AG04449 (cell line): ENCODE data around the gene TMEM255B.
"Not testable (repeated sequence)": the region's sequence is repeated elsewhere in the genome, so short reads cannot be mapped to it uniquely, and the experiment has no call there.

ENCODE experiments used
- CTCF ChIA-PET: fragments of 350-600 bp; formaldehyde crosslinking; extraction: SDS; loops from one replicate; lab custom pipeline; 2021; ENCODE audit warnings: antibody characterized with exemption; lab: Yijun Ruan, JAX
- POLR2A ChIA-PET: fragments of 400-600, 350-600 bp; formaldehyde crosslinking; extraction: SDS; loops from one replicate; lab custom pipeline; 2020; ENCODE audit warnings: antibody characterized with exemption, inconsistent platforms; lab: Yijun Ruan, JAX
- DNase-seq: peaks from one replicate; pipeline ENCODE4 v3.0.0-alpha.2; 2010; ENCODE audit warnings: low read depth, low spot score
- H3K4me3 ChIP-seq: 2 replicates; pipeline ENCODE4 v1.5.1; 2011; ENCODE audit warnings: low read depth, mild to moderate bottlenecking, control low read depth, low read length
- TF ChIP-seq, protein P1 (sequence below): IDR thresholded peaks from one replicate; pipeline ENCODE4 v1.5.1; 2011; ENCODE audit warnings: mild to moderate bottlenecking, moderate library complexity, low read length, control low read depth, inconsistent platforms; ENCODE audit not compliant: insufficient read depth; ENCODE audit errors: missing control alignments

Gene TMEM255B

DNA sequence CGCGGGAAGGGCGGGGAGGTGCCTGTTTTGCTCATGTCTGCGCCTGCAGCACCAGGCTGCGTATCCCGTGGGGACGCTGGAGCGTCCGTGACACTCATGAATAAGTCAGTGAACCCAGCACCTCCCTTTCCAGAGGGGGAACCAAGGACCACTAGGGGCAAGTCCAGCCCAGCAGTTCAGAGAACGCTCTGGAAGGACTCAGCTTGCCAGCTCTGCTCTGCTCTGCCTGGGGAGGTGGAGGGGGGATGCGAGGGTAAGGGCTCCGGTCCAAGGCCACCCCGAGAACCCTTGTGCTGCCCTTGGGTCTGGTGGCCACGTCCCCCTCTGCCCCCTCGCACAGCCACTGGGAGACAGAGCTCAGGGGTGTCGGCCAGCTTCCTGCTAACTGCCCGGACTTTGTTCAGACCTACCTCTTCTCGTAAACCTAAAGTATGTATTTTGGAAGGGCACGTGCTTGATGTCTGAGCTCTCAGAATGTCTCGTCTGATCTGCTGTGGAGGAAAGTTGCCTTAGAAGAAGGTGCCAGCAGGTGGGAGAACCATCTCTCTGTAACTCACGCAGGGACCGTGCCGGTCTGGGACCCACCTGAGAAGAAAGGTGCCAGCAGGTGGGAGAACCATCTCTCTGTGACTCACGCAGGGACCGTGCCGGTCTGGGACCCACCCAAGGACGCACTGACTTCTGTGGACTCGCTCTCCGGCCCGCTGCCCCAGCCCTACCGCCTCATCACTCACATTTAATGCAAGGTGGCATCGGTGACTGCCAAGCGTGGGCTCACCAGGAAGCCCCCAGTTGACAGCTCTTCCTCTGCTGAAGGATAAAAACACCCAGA, 34.1 kb downstream of the TMEM255B start:
- POLR2A ChIA-PET: no interaction called here
- DNase-seq: no peak
- TF ChIP-seq, protein P1, sequence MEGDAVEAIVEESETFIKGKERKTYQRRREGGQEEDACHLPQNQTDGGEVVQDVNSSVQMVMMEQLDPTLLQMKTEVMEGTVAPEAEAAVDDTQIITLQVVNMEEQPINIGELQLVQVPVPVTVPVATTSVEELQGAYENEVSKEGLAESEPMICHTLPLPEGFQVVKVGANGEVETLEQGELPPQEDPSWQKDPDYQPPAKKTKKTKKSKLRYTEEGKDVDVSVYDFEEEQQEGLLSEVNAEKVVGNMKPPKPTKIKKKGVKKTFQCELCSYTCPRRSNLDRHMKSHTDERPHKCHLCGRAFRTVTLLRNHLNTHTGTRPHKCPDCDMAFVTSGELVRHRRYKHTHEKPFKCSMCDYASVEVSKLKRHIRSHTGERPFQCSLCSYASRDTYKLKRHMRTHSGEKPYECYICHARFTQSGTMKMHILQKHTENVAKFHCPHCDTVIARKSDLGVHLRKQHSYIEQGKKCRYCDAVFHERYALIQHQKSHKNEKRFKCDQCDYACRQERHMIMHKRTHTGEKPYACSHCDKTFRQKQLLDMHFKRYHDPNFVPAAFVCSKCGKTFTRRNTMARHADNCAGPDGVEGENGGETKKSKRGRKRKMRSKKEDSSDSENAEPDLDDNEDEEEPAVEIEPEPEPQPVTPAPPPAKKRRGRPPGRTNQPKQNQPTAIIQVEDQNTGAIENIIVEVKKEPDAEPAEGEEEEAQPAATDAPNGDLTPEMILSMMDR: no peak
- H3K4me3 ChIP-seq: no peak overlapping the region
- CTCF ChIA-PET: no interaction called here

DNA sequence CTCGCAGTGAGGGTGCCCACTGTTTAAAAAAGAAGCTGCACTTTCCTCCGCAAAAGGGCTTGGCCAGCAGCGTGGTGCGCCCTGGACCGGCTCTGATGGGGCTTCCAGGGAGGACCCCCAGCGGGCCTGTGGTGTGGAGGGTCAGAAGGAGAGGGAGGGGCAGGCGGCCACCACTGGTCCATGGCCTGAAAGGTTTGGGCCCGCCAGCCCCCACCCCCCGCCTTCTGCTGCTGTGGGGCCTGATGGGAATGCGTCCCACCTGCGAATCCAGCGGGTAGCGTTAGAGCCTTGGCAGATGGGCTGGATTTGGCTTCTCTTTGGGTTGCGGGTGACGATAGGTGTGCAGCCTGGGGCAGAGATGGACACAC, 34.7 kb downstream of the TMEM255B start:
- no peak for DNase-seq
- H3K4me3 ChIP-seq: no peak overlapping the region
- CTCF ChIA-PET: no interaction called here
- TF ChIP-seq, protein P1: no peak
- POLR2A ChIA-PET: no interaction called here

DNA sequence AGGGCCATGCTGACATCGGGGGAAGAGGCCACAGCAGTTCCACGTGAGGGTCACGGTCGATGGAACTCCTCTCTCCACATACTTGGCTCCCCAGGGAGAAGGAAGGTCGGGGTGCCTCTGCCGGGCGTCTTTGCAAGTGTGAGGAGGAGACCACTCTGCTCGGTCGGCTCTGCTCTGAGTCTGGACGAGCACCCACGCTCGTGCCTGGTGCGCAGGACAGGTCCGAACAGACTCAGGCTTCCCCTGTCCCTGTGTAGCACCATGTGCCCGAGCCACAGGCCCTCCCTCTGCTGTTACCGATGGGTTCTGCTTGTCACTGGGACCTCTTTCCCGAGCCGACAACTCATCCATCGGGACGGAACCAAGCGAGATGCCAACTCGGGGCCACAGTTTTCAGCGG, 35.1 kb downstream of the TMEM255B start:
- POLR2A ChIA-PET: no interaction called here
- DNase-seq: no peak
- TF ChIP-seq, protein P1: no peak
- CTCF ChIA-PET: no interaction called here
- H3K4me3 ChIP-seq: no peak overlapping the region

DNA sequence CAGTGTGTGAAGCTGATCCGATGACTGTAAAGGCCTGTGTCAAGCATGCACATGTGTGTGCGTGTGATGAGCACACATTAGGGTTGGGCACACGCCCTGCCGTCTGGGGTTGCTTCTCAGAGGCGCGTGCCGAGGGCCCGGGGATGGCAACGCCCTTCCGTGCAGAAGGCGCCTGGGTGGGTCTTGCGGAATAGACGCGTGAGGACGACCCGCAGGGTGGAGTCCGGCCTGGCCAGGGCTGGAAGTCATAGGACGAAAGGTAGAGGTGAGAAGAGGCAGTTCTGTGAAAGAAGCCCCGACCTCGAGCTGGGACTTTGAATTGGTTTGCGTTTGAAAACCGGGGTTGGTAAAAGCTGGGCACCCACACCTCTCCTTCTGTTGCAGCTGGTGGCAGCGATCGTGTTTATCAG, 35.7 kb downstream of the TMEM255B start:
- TF ChIP-seq, protein P1: no peak
- no peak for DNase-seq
- ChIA-PET POLR2A (no interaction called here), CTCF (no interaction called here)
- no peak overlapping the region for H3K4me3 ChIP-seq

GRCh38 chr13:113795362-113795761, 36.3 kb downstream of the TMEM255B start:
- POLR2A ChIA-PET, DNase-seq, H3K4me3 ChIP-seq, CTCF ChIA-PET: not testable (repeated sequence)

DNA sequence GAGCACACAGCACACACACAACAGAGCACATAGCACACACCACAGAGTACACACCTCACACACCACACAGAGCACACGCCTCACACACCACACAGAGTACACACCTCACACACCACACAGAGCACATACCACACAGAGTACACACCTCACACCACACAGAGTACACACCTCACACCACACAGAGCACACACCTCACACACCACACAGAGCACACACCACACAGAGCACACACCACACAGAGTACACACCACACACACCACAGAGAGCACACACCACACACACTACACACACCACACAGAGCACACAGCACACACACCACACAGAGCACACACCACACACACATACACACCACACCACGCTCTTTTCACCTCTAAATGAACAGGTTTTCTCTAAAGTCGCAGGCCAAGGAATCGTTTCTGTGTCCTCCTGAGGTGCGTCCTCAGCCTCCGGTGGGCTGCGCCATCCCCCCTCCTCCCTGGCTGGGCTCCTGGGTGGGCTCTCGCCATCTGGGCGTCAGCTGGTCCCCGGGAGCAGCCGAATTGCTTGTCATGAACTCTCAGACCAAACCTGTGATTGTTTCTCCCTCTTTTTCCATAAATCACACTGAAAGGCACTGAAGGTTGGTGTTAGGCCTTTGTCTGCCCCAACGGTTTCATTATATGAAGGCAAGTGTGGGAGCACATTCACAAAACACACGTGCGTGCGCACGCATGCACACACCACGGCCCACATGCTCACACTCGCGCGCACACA, 37.4 kb downstream of the TMEM255B start:
- H3K4me3 ChIP-seq: no peak overlapping the region
- TF ChIP-seq, protein P1: no peak
- CTCF ChIA-PET: interaction anchor here (1.3 kb wide), 1 partner anchor 9 kb away, joined by 3 read pairs; no protein-coding TSS in a partner anchor
- POLR2A ChIA-PET: no interaction called here
- no peak for DNase-seq
